Keratinocyte (primary cell): ENCODE results near the gene VWA3A.

Source experiments
- CTCF ChIP-seq, 3 experiments: IDR thresholded peaks in 1 of 3; conservative IDR thresholded peaks in 1 of 3; optimal IDR thresholded peaks in 1 of 3; 2 replicates in 2 of 3; 3 replicates in 1 of 3; pipeline versions ENCODE3 to v1.5.1; 2011; ENCODE audit warnings: low read length in 3 of 3, mild to moderate bottlenecking in 3 of 3, moderate library complexity in 2 of 3, control low read depth in 1 of 3, inconsistent platforms in 1 of 3; ENCODE audit not compliant: insufficient read depth in 2 of 3; ENCODE audit errors: extremely low read depth in 1 of 3
- EZH2 ChIP-seq: IDR thresholded peaks from one replicate; pipeline ENCODE4 v1.6.1; 2012; ENCODE audit warnings: inconsistent platforms, mild to moderate bottlenecking, low read length, moderate library complexity

GRCh38 chr16:22053921-22054341 lies 38.4 kb upstream of the VWA3A start:
- TF ChIP-seq CTCF (optimal IDR thresholded peaks at IDR 0.05 in 1 of 3, IDR thresholded peaks at IDR 0.05 in 1 of 3, conservative IDR thresholded peaks at IDR 0.05 in 1 of 3; ENCODE audit: extremely low read depth in 1 of 3, insufficient read depth in 2 of 3, low read length in 3 of 3), result no peak
- TF ChIP-seq EZH2, result no peak
